ENCODE data around the gene PMF1.

PMF1 gene

GRCh38 chr1:156266051-156266450 is 53.2 kb downstream of the PMF1 start:
- DNase-seq (ENCODE audit: low read depth), result no peak

- peak; percentile 69 for DNase-seq (ENCODE audit: low read depth)
Observed at GRCh38 chr1:156268336-156268735, 55.5 kb downstream of the PMF1 start.

- DNase-seq (ENCODE audit: low read depth), result no peak
Observed at GRCh38 chr1:156270314-156270713, 57.5 kb downstream of the PMF1 start.

GRCh38 chr1:156276532-156276931 is 63.7 kb downstream of the PMF1 start:
- DNase-seq (ENCODE audit: low read depth), result no peak

DNA sequence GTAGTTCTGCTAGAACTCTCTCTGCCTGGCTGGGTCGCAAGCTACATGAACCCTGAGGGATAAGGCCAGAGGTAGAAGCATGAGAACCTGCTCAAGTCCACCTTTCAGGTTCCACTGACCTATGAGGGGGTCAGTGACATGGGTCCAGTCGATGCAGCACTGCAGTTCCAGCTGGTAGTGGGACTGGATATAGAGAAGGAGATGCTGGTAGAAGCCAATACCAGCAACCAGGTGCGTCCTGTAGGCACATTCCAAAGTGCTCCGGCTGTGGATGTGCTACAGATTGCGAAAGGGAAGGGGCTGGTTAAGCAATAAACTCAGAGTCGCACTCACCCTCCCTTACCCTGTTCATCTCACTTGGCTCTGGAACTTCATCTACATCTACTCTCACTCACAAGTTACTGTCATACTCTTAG is 64.2 kb downstream of the PMF1 start:
- no peak for DNase-seq (ENCODE audit: low read depth)

DNA sequence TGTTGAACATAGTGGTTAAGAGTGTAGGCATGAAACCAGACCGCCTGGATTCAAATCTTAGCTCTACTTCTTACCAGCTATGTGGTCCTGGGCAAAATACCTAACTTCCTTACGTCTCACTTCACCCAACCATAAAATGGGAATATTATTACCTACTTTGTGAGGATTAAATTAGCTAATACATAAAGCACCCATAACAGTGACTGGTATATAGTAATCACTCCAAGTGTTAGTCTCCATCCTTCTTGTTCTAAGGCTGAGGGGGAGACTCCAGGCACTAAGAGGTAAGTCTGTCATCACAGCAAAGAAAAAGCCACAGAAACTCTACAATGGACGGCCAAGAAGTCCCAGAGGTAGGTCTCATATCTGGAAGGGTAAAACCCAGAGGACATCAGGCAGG is 67.0 kb downstream of the PMF1 start:
- DNase-seq (ENCODE audit: low read depth), result no peak

DNA sequence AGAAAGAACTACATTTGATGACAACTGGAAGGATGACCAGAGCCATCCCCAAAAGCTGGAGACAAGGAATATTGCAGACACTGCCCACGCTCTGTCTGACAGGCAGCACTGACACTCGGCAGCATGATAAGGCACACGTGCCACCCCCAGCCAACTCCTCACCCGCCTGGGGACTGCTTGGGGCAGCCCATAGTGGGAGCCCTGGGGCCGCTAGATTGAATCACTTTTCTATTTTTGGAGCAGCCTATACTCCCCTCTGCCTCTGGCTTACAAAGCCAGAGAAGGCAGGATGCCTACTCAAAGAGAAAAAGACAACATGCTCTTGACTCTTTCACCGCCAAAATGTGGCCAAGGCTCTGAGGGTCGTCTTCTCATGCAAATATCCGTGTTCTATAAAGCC is 68.5 kb downstream of the PMF1 start:
- peak; percentile 62 for DNase-seq (ENCODE audit: low read depth)

DNA sequence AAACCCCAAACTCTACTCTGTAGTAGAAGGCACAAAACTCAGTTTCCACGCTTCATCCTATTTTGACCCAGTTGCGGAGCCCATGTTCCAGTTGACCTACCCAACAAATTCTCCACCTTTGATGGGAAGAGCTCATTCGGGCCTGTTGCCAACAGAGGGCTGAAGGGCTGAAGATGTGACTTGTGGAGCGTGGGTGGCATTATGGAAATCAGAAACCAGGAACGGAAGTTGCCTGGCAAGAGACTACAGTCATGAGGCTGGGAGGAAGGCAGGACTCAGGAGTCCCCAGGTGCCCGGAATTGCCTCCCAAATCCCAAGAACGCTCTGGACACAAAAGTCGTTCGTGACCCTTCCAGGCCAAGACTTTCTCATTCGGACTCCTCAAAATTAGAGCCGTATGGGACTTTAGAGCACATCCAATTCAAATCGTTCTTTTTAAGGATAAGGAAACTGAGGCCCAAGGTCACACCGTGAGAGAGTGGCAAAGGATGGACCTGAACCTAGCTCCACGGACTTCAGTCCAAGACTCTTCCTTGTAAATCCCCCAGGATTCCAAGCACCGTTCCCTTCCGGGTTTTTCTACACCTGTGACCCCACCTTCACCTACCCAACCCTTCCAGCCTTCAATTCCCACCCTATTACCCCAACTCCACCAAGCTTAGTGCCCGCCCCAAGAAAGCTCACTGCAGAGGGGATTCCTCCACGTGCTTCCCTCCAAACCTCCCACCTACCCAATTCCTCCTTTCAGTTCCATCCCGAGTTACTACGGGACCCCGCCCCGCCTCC is 69.1 kb downstream of the PMF1 start:
- peak; percentile 43 for DNase-seq (ENCODE audit: low read depth)

GRCh38 chr1:156282479-156283222 is 69.8 kb downstream of the PMF1 start, which contains the start of gene SMG5:
Gene SMG5, minus strand, starts transcription at chr1:156282825. Its CDS starts 145 bp downstream, at chr1:156282680.
- peak; percentile 99 for DNase-seq (ENCODE audit: low read depth)

DNA sequence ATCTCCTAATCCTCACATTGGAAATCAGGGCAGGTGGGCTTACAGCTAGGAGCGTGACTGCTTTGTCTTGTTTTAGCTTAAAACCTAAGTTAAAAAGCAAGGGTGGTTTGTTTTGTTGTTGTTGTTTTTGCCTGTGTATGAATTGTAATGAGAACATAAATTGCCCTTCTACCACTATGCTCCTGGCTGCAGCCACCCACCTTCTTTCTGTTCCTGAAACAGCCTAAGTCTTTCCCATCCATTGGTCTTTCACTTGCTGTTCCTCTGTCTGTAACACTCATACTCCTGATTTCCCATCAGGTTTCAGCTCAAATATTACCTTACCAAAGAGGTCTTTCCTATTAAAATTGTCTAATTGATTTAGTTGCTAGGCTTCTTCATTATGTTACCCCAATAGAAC is 70.7 kb downstream of the PMF1 start:
- no peak for DNase-seq (ENCODE audit: low read depth)

- no peak for DNase-seq (ENCODE audit: low read depth)
Observed at GRCh38 chr1:156284112-156284511, 71.3 kb downstream of the PMF1 start, which contains the start of gene TMEM79. Gene TMEM79, plus strand, starts transcription at chr1:156284325. Its CDS starts 902 bp downstream, at chr1:156285227.

GRCh38 chr1:156284757-156285156 is 72.0 kb downstream of the PMF1 start:
- DNase-seq (ENCODE audit: low read depth), result peak; percentile 40

- no peak for DNase-seq (ENCODE audit: low read depth)
Observed at GRCh38 chr1:156285437-156285836, 72.6 kb downstream of the PMF1 start.

DNA sequence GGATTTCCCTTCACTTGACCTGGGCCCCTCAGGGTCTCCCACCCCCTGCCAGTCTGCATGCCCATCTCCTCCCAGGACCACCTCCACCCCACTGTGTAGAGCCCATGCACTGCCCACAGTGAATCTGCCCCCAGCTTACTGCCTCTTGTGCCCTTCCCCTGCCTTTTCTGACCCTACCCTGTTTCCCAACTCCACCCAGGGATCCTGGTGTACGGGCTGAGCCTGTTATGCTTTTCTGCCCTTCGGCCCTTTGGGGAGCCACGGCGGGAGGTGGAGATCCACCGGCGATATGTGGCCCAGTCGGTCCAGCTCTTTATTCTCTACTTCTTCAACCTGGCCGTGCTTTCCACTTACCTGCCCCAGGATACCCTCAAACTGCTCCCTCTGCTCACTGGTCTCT is 73.3 kb downstream of the PMF1 start:
- no peak for DNase-seq (ENCODE audit: low read depth)

Measured in ELR (cell line).